Activated CD8-positive, alpha-beta memory T cell treated with anti-CD3 and anti-CD28 coated beads for 24 hours (primary cell): ENCODE measurements around the gene SOS1.
"Not testable (repeated sequence)": the region's sequence is repeated elsewhere in the genome, so short reads cannot be mapped to it uniquely, and the experiment has no call there.

Experiments
- DNase-seq: peaks from one replicate; pipeline ENCODE4 v3.0.0-alpha.2; 2020

SOS1 gene

GRCh38 chr2:38959938-38960608 lies 160.8 kb downstream of the SOS1 start:
- DNase-seq: no peak

GRCh38 chr2:38959466-38959865 lies 161.4 kb downstream of the SOS1 start:
- DNase-seq: no peak

DNA sequence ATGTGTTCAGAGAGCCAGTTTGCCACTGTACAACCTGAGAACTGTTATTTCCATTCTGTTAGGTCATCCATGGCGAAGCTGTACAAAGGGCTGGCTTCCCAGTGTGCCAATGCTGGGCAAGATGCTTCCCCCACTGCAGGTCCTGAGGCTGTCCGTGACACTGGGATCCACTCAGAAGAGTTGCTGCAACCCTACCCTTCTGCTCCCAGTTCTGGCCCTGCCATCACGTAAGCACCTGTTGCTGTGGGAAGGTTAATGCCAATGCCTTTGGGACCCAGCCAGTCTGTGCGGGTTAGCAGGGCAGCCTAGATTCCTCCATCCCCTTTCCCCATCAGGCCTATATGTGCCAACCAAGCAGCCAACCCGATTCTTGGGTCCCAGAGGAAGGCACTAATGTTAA lies 162.9 kb downstream of the SOS1 start:
- no peak for DNase-seq

- DNase-seq: no peak
Observed at GRCh38 chr2:38951766-38952165, 169.1 kb downstream of the SOS1 start.

- no peak for DNase-seq
Observed at GRCh38 chr2:38948995-38949394, 171.9 kb downstream of the SOS1 start.

DNA sequence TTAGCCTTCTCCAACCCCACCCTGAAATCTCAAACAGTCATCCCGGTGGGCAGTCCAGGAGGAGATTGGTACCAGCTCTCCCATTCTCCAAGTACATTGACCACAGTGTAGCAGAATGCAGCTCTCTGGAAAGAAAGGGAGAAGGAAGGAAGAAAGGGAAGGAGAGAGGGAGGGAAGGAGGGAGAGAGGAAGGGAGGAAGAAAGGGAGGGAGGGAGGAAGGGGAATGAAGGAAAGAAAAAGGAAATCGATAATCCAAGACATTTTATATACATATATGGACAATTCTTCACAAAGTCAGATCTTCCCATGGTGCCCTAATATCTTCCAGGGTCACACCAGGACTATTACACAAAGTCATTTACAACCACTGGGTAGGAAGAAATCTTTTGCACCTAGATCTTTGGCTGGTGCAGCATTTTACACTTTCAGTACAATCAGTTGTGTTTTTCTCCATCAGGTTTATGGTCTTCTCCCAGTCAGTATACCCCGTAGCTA lies 172.4 kb downstream of the SOS1 start:
- no peak for DNase-seq

DNA sequence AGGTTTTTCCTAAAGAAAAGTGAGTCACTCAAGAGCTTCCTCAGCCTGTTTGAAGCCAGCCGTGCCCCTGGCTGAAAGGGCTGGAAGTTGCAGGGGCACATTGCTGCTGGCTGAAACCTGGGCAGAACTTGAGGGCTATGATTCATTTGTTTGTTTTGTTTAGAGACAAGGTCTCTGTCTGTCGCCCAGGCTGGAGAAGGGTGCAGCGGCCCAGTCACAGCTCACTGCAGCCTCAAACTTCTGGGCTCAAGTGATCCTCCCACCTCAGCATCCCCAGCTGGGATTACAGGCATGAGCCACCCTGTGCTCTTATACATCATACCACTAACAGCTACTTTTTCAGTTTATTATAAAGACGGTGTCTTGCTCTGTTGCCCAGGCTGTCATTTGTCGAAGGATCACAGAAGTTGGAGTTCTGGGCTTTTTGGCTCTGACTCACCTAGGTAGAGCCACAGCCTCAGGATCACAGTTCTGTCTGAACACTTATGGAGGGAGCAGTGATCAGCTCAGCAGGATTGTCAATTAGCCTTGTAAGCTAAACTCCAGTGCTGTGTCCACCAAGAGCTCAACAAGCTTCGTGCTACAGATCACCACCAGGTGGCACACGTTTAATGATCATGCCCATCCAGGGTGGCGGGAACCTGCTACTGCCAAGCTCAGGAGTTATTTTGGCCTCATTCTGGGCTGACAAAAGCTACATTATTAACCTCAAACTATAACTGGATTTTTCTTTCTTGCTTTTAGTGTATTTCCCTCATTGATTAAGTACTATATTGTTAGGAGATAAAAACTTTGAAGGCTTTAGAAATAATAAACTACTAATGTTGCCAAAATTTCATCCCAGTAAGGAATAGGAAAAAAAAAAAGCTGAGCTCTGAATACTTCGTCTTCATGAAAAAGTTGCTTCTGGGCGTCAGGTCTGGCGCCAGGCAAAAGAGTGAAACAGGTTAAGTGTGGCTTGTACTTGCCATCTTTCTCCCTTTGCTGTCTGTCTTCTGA lies 173.3 kb downstream of the SOS1 start:
- peak; percentile 74 for DNase-seq

DNA sequence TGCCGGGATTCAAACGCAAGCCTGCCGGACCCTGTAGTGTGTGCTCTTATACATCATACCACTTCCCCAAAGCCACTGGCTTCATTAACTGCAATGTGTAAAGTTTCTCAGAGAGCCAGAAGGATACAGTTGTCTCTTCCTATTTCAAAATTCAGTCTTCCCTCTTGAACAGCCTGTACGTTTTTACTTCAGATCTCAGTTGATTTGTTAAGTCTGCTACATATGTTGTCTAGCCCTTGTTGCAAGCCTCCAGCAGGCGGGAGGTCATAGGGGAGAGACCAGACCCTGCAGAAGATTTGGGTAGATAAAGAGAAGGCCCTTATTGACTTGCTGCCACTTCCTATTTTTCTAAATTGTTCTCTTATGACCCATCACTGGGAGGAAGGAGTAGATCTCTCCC lies 174.9 kb downstream of the SOS1 start:
- no peak for DNase-seq

DNA sequence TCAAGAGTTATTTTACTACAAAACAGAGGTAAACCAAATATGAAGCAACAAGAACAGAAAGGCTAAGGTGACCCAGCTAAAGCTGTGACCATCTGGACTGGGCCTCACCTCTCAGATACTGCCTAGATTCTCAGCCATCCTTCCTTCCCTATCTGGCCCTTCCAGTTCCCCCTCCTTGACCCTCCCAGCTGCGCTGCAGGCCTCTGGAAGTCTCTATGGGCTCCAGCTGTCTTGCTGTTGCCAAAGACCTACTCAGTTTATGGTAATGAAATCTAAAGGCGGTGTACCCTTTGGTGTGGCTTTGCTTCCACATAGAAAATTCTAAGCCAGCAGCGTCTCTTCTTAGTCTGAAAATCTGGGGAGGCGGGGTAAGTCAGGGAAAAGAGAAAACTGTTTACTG lies 175.5 kb downstream of the SOS1 start:
- no peak for DNase-seq

GRCh38 chr2:38943784-38944183 lies 177.1 kb downstream of the SOS1 start:
- no peak for DNase-seq

- no peak for DNase-seq
Observed at GRCh38 chr2:38940746-38941145, 180.1 kb downstream of the SOS1 start.

DNA sequence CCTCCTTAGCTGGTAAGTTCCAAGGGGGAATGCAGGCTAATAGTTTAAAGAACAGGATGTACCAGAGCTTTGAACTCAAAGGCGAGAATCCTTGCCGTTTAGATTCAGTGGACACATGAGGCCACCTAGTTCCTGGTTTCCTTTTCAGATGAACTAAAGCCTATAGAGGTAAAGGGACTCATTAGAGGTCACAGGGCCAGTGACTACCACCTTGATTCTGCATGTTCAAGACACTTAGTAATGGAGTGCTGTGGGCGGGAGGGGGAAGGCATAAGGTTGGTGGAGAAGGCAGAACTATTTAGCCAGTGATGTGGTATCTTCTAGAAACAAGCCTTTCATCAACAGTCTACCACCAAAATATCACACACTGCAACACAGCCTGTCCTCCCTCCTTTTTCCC lies 183.3 kb downstream of the SOS1 start:
- no peak for DNase-seq

GRCh38 chr2:38936516-38936915 lies 184.3 kb downstream of the SOS1 start:
- not testable (repeated sequence) for DNase-seq

DNA sequence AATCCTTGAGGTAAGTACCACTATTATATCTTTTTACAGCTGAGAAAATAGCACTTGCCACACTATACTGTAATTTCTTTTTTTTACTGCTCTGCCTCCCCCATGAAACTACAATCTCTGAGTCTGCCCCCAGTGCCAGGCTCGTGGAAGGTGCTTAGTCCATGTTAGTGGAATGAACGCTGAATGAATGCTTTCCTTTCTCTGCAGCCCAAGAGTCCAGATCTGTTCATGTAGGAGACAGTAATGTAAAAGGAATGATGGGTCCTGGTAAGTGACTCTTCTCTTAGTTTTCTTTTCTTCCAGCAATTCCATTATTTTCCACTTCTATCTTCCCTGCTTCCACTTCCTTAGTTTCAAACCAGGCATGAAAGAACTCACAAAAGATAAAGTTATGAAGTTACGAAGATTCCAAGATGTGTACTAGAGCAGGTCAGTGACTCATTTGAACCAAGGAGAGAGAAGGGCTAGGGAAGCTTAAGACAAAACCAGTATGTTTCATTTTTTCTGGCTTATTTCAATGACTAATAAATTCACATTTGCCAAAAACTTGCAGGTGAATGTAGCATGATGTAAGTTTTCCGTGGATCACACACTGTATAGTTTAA lies 185.2 kb downstream of the SOS1 start:
- no peak for DNase-seq

DNA sequence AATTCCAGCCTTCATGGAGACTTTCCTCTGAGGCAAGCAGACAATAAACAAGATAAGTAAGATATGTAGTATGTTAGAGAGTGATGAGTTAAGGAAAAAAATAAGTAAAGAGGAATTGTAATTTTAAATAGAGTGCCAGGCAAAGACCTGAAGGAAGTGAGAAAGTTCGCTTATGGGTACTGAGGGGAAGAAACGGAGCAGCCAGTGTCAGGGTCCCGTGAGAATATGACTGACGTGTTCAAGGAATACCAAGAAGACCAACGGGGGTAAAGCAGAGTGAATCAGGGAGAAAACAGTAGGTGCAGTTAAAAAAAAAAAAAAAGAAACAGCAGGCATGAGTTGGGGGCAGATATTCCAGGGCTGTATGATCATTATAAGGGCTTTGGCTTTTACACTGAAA lies 186.1 kb downstream of the SOS1 start:
- DNase-seq: no peak

GRCh38 chr2:38933653-38934052 lies 187.2 kb downstream of the SOS1 start:
- no peak for DNase-seq

- DNase-seq: no peak
Observed at GRCh38 chr2:38932586-38932985, 188.3 kb downstream of the SOS1 start.
